Muscle of arm (tissue), 12 donors: ENCODE results near the gene GNB3. TPM values are rescaled to one million over a fixed set of nuclear protein-coding genes. Genes with fewer than 3 reads are reported as not detected.
A peak's percentile ranks its signal among the peaks of the same experiment; 100 is the strongest.

ENCODE experiments used
- DNase-seq: peaks from one replicate; pipeline ENCODE4 v3.0.0-alpha.2; 2013
- polyA plus RNA-seq, 12 donors: library from polyadenylated mRNA; unstranded; fragments of 120-200 nt; gene quantifications; one replicate each; pipeline ENCODE4 v1.2.1, GENCODE V29; 2013; ENCODE audit not compliant: insufficient read length in 12 of 12

The GNB3 gene
- polyA plus RNA-seq, 12 donors, result 14.0 to 40.6 (median 24.2) TPM; not detected in 1

GRCh38 chr12:6834254-6834653, 6.5 kb upstream of the GNB3 start:
- DNase-seq, result no peak

GRCh38 chr12:6834873-6835272, 5.9 kb upstream of the GNB3 start:
- DNase-seq, result no peak

- no peak for DNase-seq
Measured at GRCh38 chr12:6836851-6837250, 3.9 kb upstream of the GNB3 start.

GRCh38 chr12:6837370-6838060, 3.2 kb upstream of the GNB3 start:
- DNase-seq, result no peak

GRCh38 chr12:6838854-6839253, 1.9 kb upstream of the GNB3 start:
- no peak for DNase-seq

- no peak for DNase-seq
Measured at GRCh38 chr12:6839482-6840201, 1.1 kb upstream of the GNB3 start.

GRCh38 chr12:6840330-6840729, 395 bp upstream of the GNB3 start:
- DNase-seq, result no peak

GRCh38 chr12:6842075-6842474, 1.4 kb downstream of the GNB3 start:
- no peak for DNase-seq

- DNase-seq, result no peak
Measured at GRCh38 chr12:6843118-6843902, 2.6 kb downstream of the GNB3 start.

GRCh38 chr12:6845395-6845794, 4.7 kb downstream of the GNB3 start:
- no peak for DNase-seq

- no peak for DNase-seq
Measured at GRCh38 chr12:6846316-6846869, 5.7 kb downstream of the GNB3 start.

- no peak for DNase-seq
Measured at GRCh38 chr12:6847676-6848075, 7.0 kb downstream of the GNB3 start.

- no peak for DNase-seq
Measured at GRCh38 chr12:6849427-6849826, 8.7 kb downstream of the GNB3 start.

- no peak for DNase-seq
Measured at GRCh38 chr12:6849976-6850560, 9.3 kb downstream of the GNB3 start.

- DNase-seq, result no peak
Measured at GRCh38 chr12:6850796-6851152, 10.0 kb downstream of the GNB3 start.

GRCh38 chr12:6851153-6851920, 10.6 kb downstream of the GNB3 start, which contains the start of gene CDCA3:
TSS of gene CDCA3 (minus strand) at chr12:6851286. CDS start at chr12:6850952, 334 bp downstream.
- peak; percentile 95 for DNase-seq

GRCh38 chr12:6851921-6852650, 11.4 kb downstream of the GNB3 start, which contains the start of gene USP5:
TSS of gene USP5 (plus strand) at chr12:6852150. CDS start at chr12:6852180, 30 bp downstream.
- peak; percentile 99 for DNase-seq

- DNase-seq, result no peak
Measured at GRCh38 chr12:6852651-6853354, 12.1 kb downstream of the GNB3 start.

GRCh38 chr12:6853626-6854025, 12.9 kb downstream of the GNB3 start:
- no peak for DNase-seq

GRCh38 chr12:6854036-6854435, 13.3 kb downstream of the GNB3 start:
- DNase-seq, result no peak
